Keratinocyte (primary cell): ENCODE results near the gene TMEM259. TPM values are rescaled to one million over a fixed set of nuclear protein-coding genes. Genes with fewer than 3 reads are reported as not detected.

Experiments used
- DNase-seq: peaks from one replicate; pipeline ENCODE4 v3.0.0-alpha.2; 2011; ENCODE audit warnings: low read depth, missing footprints, low spot score
- FAIRE-seq: peaks from 2 replicates; lab custom pipeline; 2011; peaks lifted over from hg19 to GRCh38; lab: Jason Lieb, UNC
- H2AFZ ChIP-seq: 2 replicates; pipeline ENCODE4 v1.6.0; 2012; ENCODE audit warnings: low read length, control low read depth, inconsistent platforms; ENCODE audit not compliant: control insufficient read depth
- H3K27ac ChIP-seq: 2 replicates; pipeline ENCODE4 v1.5.1; 2011; ENCODE audit warnings: low read length; ENCODE audit not compliant: control insufficient read depth, insufficient read depth
- H3K27me3 ChIP-seq: 3 replicates; pipeline ENCODE4 v1.6.0; 2011; ENCODE audit warnings: low read length; ENCODE audit not compliant: control insufficient read depth, insufficient read depth; ENCODE audit errors: extremely low read depth
- H3K36me3 ChIP-seq, 2 experiments: 2 replicates in 1 of 2; 3 replicates in 1 of 2; pipeline ENCODE4 v1.5.1; 2011; ENCODE audit warnings: low read length in 2 of 2, mild to moderate bottlenecking in 1 of 2; ENCODE audit not compliant: control insufficient read depth in 2 of 2, insufficient read depth in 2 of 2; ENCODE audit errors: extremely low read depth in 1 of 2
- H3K4me1 ChIP-seq: 3 replicates; pipeline ENCODE4 v1.5.1; 2011; ENCODE audit warnings: low read length; ENCODE audit not compliant: control insufficient read depth, insufficient read depth; ENCODE audit errors: extremely low read depth
- H3K4me2 ChIP-seq: 3 replicates; pipeline ENCODE4 v1.6.0; 2011; ENCODE audit warnings: low read depth, low read length; ENCODE audit not compliant: control insufficient read depth, insufficient read depth; ENCODE audit errors: extremely low read depth
- H3K4me3 ChIP-seq, 3 experiments: fragments of 200-600 bp in 1 of 3; sonication (generic) in 1 of 3; 2 replicates in 2 of 3; 3 replicates in 1 of 3; pipeline ENCODE4 v1.5.1; 2011 to 2016; ENCODE audit warnings: low read length in 3 of 3, mild to moderate bottlenecking in 3 of 3, control low read depth in 2 of 3, inconsistent platforms in 1 of 3, low read depth in 1 of 3, mixed read lengths in 1 of 3, mixed run types in 1 of 3, moderate library complexity in 1 of 3; ENCODE audit not compliant: control insufficient read depth in 2 of 3, insufficient read depth in 2 of 3; ENCODE audit errors: extremely low read depth in 1 of 3
- H3K79me2 ChIP-seq: 2 replicates; pipeline ENCODE4 v1.6.0; 2012; ENCODE audit warnings: low read length; ENCODE audit not compliant: control insufficient read depth, insufficient read depth
- H3K9ac ChIP-seq: 3 replicates; pipeline ENCODE4 v1.6.0; 2011; ENCODE audit warnings: low read length; ENCODE audit not compliant: control insufficient read depth, insufficient read depth; ENCODE audit errors: extremely low read depth
- H3K9me1 ChIP-seq: 3 replicates; pipeline ENCODE4 v1.6.0; 2011; ENCODE audit warnings: low read length; ENCODE audit not compliant: control insufficient read depth, insufficient read depth; ENCODE audit errors: extremely low read depth
- H3K9me3 ChIP-seq: 2 replicates; pipeline ENCODE4 v1.5.1; 2012; ENCODE audit warnings: low read depth, low read length; ENCODE audit not compliant: control insufficient read depth
- H4K20me1 ChIP-seq: 3 replicates; pipeline ENCODE4 v1.6.0; 2011; ENCODE audit warnings: low read length; ENCODE audit not compliant: control insufficient read depth, insufficient read depth; ENCODE audit errors: extremely low read depth
- CTCF ChIP-seq, 3 experiments: IDR thresholded peaks in 1 of 3; conservative IDR thresholded peaks in 1 of 3; optimal IDR thresholded peaks in 1 of 3; 2 replicates in 2 of 3; 3 replicates in 1 of 3; pipeline versions ENCODE3 to v1.5.1; 2011; ENCODE audit warnings: low read length in 3 of 3, mild to moderate bottlenecking in 3 of 3, moderate library complexity in 2 of 3, control low read depth in 1 of 3, inconsistent platforms in 1 of 3; ENCODE audit not compliant: insufficient read depth in 2 of 3; ENCODE audit errors: extremely low read depth in 1 of 3
- EZH2 ChIP-seq: IDR thresholded peaks from one replicate; pipeline ENCODE4 v1.6.1; 2012; ENCODE audit warnings: inconsistent platforms, mild to moderate bottlenecking, low read length, moderate library complexity
- dilution Hi-C: fragments of 300-500 bp; cut with MboI; formaldehyde crosslinking; loops from one replicate; pipeline ENCODE4 v1.7.0; 2020; ENCODE audit warnings: low sequenced_read_pairs; ENCODE audit not compliant: extremely low pct_ligation_motif_present
- polyA plus RNA-seq, 5 experiments: library from polyadenylated mRNA; depleted of rRNA in 3 of 5; stranded (reverse) in 3 of 5; stranded (forward) in 1 of 5; unstranded in 1 of 5; fragments of >200 nt; gene quantifications; 1 replicate in 1 of 5; 2 replicates in 3 of 5; 3 replicates in 1 of 5; pipeline versions ENCODE4 v1.2.1 to v1.2.3, GENCODE V29; 2011 to 2012; ENCODE audit warnings: missing spikeins in 2 of 5, low read depth in 1 of 5, low replicate concordance in 1 of 5

Gene TMEM259
- polyA plus RNA-seq, 1 donor (not counting 4 experiments of a cell fraction or from before 2014, with no cell fraction given) = 61.5 TPM

DNA sequence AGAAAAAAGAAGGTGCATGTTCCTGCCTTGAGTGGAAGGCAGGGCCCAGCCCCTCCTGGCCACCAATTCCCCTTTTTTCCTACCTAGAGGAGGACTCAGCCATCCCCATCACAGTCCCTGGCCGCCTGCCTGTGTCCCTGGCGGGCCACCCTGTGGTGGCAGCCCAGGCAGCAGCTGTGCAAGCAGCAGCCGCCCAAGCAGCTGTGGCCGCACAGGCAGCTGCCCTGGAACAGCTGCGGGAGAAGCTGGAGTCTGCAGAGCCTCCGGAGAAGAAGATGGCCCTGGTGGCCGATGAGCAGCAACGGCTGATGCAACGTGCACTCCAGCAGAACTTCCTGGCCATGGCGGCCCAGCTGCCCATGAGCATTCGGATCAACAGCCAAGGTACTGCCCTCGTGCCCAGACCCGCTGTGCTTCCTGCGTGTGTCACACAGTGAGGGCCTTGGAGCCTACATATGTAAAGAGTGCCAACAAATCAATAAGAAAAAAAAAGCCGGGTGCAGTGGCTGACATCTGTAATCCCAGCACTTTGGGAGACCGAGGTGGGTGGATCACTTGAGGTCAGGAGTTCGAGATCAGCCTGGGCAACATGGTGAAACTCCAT lies 54.3 kb downstream of the TMEM259 start:
- H3K4me2 ChIP-seq = no peak overlapping the region
- dilution Hi-C loops = no loop called here

DNA sequence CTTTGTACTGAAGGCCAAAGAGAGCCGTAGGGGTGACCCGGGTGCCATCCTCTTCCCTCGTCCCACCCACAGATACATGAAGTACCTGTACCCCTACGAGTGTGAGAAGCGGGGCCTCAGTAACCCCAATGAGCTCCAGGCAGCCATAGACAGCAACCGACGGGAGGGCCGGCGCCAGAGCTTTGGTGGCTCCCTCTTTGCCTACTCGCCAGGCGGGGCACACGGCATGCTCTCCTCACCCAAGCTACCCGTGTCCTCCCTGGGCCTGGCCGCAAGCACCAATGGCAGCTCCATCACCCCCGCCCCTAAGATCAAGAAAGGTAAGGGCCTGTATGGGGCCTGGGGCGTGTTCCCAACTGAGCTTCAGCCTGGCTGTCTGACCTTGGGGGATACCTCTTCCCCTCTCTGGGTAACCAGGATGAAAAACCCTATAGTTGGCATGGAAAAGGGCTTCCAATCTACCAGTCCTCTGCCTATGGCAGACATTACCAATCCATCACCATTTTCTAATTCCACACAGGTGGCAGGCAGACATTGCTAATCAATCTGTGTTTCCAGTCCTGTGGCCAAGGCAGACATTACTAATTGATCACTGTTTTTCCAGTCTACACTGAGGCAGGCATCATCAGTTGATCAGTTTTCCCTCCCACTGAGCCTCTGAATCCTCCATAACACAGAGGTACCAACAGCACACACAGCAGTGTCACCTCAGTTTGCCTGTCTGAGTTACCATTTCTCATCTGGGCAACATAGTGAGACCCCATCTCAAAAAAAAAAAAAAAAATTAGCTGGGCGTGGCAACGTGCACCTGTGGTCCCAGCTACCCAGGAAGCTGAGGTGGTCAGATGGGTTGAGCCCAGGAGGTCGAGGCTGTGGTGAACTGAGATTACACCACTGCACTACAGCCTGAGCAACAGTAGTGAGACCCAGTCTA lies 55.9 kb downstream of the TMEM259 start:
- no peak overlapping the region for H2AFZ ChIP-seq
- no peaks in the 10 kb centered on the region for H3K9me1 ChIP-seq
- H3K9ac ChIP-seq = no peak overlapping the region
- H3K4me1 ChIP-seq = no peaks in the 10 kb centered on the region
- H3K4me2 ChIP-seq = no peak overlapping the region
- peaks cover 2% of the 10 kb centered on the region for H3K9me3 ChIP-seq
- FAIRE-seq = no peak
- no peaks in the 10 kb centered on the region for H3K27me3 ChIP-seq
- H4K20me1 ChIP-seq = no peaks in the 10 kb centered on the region
- DNase-seq = no peak
- peaks cover 6 to 11% of the 10 kb centered on the region in 2 experiments for H3K36me3 ChIP-seq
- H3K27ac ChIP-seq = no peak overlapping the region
- H3K79me2 ChIP-seq = no peaks in the 10 kb centered on the region
- dilution Hi-C loops = no loop called here
- TF ChIP-seq EZH2 = no peak
- no peak for TF ChIP-seq CTCF (optimal IDR thresholded peaks at IDR 0.05 in 1 of 3, IDR thresholded peaks at IDR 0.05 in 1 of 3, conservative IDR thresholded peaks at IDR 0.05 in 1 of 3; ENCODE audit: extremely low read depth in 1 of 3, insufficient read depth in 2 of 3, low read length in 3 of 3)
- no peak overlapping the region for H3K4me3 ChIP-seq

More for the DNA sequence above, 54.3 kb downstream of the TMEM259 start:
- peaks cover 7% of the 10 kb centered on the region for H3K9me3 ChIP-seq
- no peak overlapping the region for H3K4me3 ChIP-seq
- no peaks in the 10 kb centered on the region for H3K79me2 ChIP-seq
- TF ChIP-seq EZH2 = no peak
- TF ChIP-seq CTCF (optimal IDR thresholded peaks at IDR 0.05 in 1 of 3, IDR thresholded peaks at IDR 0.05 in 1 of 3, conservative IDR thresholded peaks at IDR 0.05 in 1 of 3; ENCODE audit: extremely low read depth in 1 of 3, insufficient read depth in 2 of 3, low read length in 3 of 3) = no peak
- H3K27me3 ChIP-seq = no peaks in the 10 kb centered on the region
- no peak overlapping the region for H3K9ac ChIP-seq
- H3K4me1 ChIP-seq = no peaks in the 10 kb centered on the region
- peaks cover 11 to 19% of the 10 kb centered on the region in 2 experiments for H3K36me3 ChIP-seq
- H2AFZ ChIP-seq = no peak overlapping the region
- no peaks in the 10 kb centered on the region for H3K9me1 ChIP-seq
- FAIRE-seq = no peak
- no peak for DNase-seq
- H4K20me1 ChIP-seq = no peaks in the 10 kb centered on the region
- no peak overlapping the region for H3K27ac ChIP-seq
